ENCODE data around the gene TRA2A.

DNA sequence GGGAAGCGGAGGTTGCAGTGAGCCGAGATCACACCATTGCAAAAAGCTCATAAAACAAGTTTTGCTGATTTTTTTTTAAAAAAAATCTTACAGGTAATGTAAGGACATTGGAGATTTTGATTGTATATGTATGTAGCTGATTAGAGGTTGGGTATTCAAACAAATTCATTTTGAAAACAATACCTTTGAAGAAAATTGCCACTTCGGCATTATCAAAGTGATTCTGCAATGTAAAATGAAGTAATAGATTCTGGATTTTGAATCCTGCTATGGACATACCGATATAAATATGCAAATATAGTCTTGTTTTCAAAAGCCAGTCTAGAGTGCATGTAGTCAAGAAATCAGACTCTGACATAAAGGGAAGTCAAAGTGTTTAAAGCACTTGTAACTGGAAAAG, 49.1 kb downstream of the TRA2A start:
- TF ChIP-seq POLR2AphosphoS5 (IDR thresholded peaks at IDR 0.05) (no peak), POLR2A (IDR thresholded peaks at IDR 0.05) (no peak)
- TF ChIP-seq, protein P1, sequence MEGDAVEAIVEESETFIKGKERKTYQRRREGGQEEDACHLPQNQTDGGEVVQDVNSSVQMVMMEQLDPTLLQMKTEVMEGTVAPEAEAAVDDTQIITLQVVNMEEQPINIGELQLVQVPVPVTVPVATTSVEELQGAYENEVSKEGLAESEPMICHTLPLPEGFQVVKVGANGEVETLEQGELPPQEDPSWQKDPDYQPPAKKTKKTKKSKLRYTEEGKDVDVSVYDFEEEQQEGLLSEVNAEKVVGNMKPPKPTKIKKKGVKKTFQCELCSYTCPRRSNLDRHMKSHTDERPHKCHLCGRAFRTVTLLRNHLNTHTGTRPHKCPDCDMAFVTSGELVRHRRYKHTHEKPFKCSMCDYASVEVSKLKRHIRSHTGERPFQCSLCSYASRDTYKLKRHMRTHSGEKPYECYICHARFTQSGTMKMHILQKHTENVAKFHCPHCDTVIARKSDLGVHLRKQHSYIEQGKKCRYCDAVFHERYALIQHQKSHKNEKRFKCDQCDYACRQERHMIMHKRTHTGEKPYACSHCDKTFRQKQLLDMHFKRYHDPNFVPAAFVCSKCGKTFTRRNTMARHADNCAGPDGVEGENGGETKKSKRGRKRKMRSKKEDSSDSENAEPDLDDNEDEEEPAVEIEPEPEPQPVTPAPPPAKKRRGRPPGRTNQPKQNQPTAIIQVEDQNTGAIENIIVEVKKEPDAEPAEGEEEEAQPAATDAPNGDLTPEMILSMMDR (IDR thresholded peaks at IDR 0.05), result no peak

All from gastroesophageal sphincter (tissue), 3 donors.